Fibroblast of skin of left quadriceps (primary cell): Measurements from ENCODE around the gene PRKCE.

ENCODE experiments used
- DNase-seq, 2 experiments: peaks; one replicate each; pipeline ENCODE4 v3.0.0-alpha.2; 2013; ENCODE audit warnings: low read depth in 2 of 2

Gene PRKCE

GRCh38 chr2:46169467-46169866 lies 518.0 kb downstream of the PRKCE start:
- DNase-seq: no peak

- DNase-seq: no peak
Observed at GRCh38 chr2:46170026-46170425, 518.6 kb downstream of the PRKCE start.

- no peak for DNase-seq
Observed at GRCh38 chr2:46170611-46171350, 519.3 kb downstream of the PRKCE start.

- peak in 1 of 2 experiments; percentile 45 for DNase-seq
Observed at GRCh38 chr2:46171411-46171953, 520.0 kb downstream of the PRKCE start.

- no peak for DNase-seq
Observed at GRCh38 chr2:46171996-46172546, 520.6 kb downstream of the PRKCE start.

- DNase-seq: no peak
Observed at GRCh38 chr2:46173030-46173429, 521.6 kb downstream of the PRKCE start.

- DNase-seq: no peak
Observed at GRCh38 chr2:46173636-46174250, 522.3 kb downstream of the PRKCE start.

GRCh38 chr2:46174345-46175170 lies 523.1 kb downstream of the PRKCE start:
- no peak for DNase-seq

GRCh38 chr2:46175419-46175818 lies 523.9 kb downstream of the PRKCE start:
- DNase-seq: no peak

- DNase-seq: no peak
Observed at GRCh38 chr2:46177461-46178089, 526.1 kb downstream of the PRKCE start.

- DNase-seq: peak; percentile 84 to 85
Observed at GRCh38 chr2:46179037-46179621, 527.7 kb downstream of the PRKCE start.

GRCh38 chr2:46180189-46180588 lies 528.7 kb downstream of the PRKCE start:
- no peak for DNase-seq

GRCh38 chr2:46181306-46181705 lies 529.8 kb downstream of the PRKCE start:
- no peak for DNase-seq

- DNase-seq: no peak
Observed at GRCh38 chr2:46181789-46182530, 530.5 kb downstream of the PRKCE start.

GRCh38 chr2:46183426-46183825 lies 532.0 kb downstream of the PRKCE start:
- DNase-seq: no peak

GRCh38 chr2:46184794-46185583 lies 533.5 kb downstream of the PRKCE start:
- DNase-seq: no peak

GRCh38 chr2:46187112-46187618 lies 535.7 kb downstream of the PRKCE start:
- DNase-seq: no peak

- no peak for DNase-seq
Observed at GRCh38 chr2:46188041-46188716, 536.7 kb downstream of the PRKCE start.

- no peak for DNase-seq
Observed at GRCh38 chr2:46193356-46193755, 541.9 kb downstream of the PRKCE start.
